Vagina (tissue), 2 donors: ENCODE results near the gene PPFIA1. TPM values are rescaled to one million over a fixed set of nuclear protein-coding genes. Genes with fewer than 3 reads are reported as not detected.

Experiments used
- DNase-seq, 2 donors: peaks; one replicate each; pipeline ENCODE4 v3.0.0-alpha.2; 2017; ENCODE audit errors: extremely low spot score in 2 of 2
- H3K27ac ChIP-seq: fragments of 200-600 bp; sonication (generic); one replicate; pipeline ENCODE4 v1.5.1; 2019
- H3K27me3 ChIP-seq: fragments of 200-600 bp; sonication (generic); one replicate; pipeline ENCODE4 v1.5.1; 2019
- H3K36me3 ChIP-seq, 2 donors: fragments of 200-600 bp; sonication (generic); one replicate each; pipeline ENCODE4 v1.5.1; 2017 to 2019
- H3K4me1 ChIP-seq: fragments of 200-600 bp; sonication (generic); one replicate; pipeline ENCODE4 v1.5.1; 2019
- H3K4me3 ChIP-seq, 2 donors: fragments of 200-600 bp; sonication (generic); 1 replicate in 1 of 2; 2 replicates in 1 of 2; pipeline ENCODE4 v1.5.1; 2016 to 2019
- H3K9me3 ChIP-seq: fragments of 200-600 bp; sonication (generic); one replicate; pipeline ENCODE4 v1.5.1; 2019
- POLR2A ChIP-seq, 2 donors: fragments of 450-650 bp; IDR thresholded peaks; one replicate each; pipeline ENCODE4 v1.6.1; 2017; ENCODE audit warnings: antibody characterized with exemption in 2 of 2, mild to moderate bottlenecking in 2 of 2, moderate library complexity in 2 of 2
- POLR2AphosphoS5 ChIP-seq, 2 donors: sonication (generic); formaldehyde crosslinking; IDR thresholded peaks; one replicate each; pipeline ENCODE4 v1.9.0; 2017; ENCODE audit warnings: antibody characterized with exemption in 2 of 2, mild to moderate bottlenecking in 2 of 2, low read depth in 1 of 2; ENCODE audit not compliant: insufficient read depth in 1 of 2
- intact Hi-C: fragments of 100-400 bp; cut with DNase I; formaldehyde crosslinking; loops from one replicate; pipeline ENCODE4 v1.15.1; 2023
- total RNA-seq: library from RNA; depleted of rRNA; stranded (reverse); fragments of >200 nt; gene quantifications from one replicate; pipeline ENCODE4 v1.2.3, GENCODE V29; 2016
- TF ChIP-seq, protein P1 (sequence below), 3 experiments: fragments of 450-650 bp in 2 of 3; fragments of 200-600 bp in 1 of 3; sonication (generic) in 1 of 3; IDR thresholded peaks; one replicate each; pipeline ENCODE4 v1.5.1; 2017 to 2019; ENCODE audit warnings: antibody characterized with exemption in 3 of 3, mild to moderate bottlenecking in 2 of 3, moderate library complexity in 2 of 3

Gene PPFIA1
- total RNA-seq: 54.3 TPM

DNA sequence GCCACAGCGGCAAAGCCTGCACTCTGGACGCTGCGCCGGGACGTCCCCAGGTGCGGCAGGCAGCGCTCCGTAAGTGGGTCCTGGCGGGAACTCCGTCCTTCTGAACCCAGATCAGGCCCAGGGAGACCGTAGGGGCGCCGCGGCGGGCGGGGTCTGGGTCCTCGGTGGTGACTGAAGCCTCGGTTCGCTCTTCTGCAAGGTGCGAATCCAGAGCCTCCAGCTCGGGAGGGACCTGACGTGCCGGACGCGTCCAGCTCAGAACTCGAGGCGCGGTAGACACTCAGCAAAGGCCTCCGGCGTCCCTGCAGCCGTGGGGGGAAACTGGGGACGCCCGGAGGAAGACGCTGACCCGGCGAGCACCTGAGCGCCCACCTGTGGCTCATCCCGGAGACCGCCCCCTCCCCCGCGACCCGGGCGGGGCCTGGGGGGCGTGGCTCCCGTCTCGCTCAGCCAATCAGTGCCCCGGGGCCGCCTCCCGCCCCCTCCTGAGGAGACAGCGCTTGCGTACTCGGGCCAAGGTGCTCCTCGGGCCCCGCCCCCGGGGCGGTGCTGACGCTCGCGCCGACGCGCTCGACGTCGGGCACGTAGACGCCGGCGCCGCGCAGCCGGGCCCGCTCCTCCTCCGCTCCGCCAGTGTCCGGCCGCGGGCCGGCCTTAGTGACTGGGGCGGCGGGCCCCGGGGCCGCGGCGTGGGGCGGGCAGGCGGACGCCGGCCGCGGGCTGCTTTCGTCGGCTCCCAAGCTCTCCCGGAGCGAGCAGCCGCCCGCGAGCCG lies at the start of gene PPFIA1:
TSS of gene PPFIA1 (plus strand) at position 587 of the 773 bp plus-strand sequence. CDS start 1,483 bp downstream, outside the sequence.
- Histone ChIP-seq H3K4me1 (peaks cover 33% of the 10 kb centered on the region), H3K9me3 (no peaks in the 10 kb centered on the region), H3K27ac (peak within 1 kb of the TSS; percentile 72), H3K4me3 (peak within 1 kb of the TSS; percentile 77 to 97), H3K36me3 (peaks cover 0 to 6% of the 10 kb centered on the region in 2 donors), H3K27me3 (no peaks in the 10 kb centered on the region)
- TF ChIP-seq, protein P1, sequence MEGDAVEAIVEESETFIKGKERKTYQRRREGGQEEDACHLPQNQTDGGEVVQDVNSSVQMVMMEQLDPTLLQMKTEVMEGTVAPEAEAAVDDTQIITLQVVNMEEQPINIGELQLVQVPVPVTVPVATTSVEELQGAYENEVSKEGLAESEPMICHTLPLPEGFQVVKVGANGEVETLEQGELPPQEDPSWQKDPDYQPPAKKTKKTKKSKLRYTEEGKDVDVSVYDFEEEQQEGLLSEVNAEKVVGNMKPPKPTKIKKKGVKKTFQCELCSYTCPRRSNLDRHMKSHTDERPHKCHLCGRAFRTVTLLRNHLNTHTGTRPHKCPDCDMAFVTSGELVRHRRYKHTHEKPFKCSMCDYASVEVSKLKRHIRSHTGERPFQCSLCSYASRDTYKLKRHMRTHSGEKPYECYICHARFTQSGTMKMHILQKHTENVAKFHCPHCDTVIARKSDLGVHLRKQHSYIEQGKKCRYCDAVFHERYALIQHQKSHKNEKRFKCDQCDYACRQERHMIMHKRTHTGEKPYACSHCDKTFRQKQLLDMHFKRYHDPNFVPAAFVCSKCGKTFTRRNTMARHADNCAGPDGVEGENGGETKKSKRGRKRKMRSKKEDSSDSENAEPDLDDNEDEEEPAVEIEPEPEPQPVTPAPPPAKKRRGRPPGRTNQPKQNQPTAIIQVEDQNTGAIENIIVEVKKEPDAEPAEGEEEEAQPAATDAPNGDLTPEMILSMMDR (IDR thresholded peaks at IDR 0.05): no peak
- TF ChIP-seq POLR2A (IDR thresholded peaks at IDR 0.05): peak in 1 of 2 donors; percentile 90
- peak; percentile 48 to 61 for TF ChIP-seq POLR2AphosphoS5 (IDR thresholded peaks at IDR 0.05; ENCODE audit: insufficient read depth in 1 of 2, low read depth in 1 of 2)
- DNase-seq: peak in 1 of 2 donors; percentile 94
- intact Hi-C loops: loop anchor here (10.0 kb wide), 1 partner anchor 145 kb away; no protein-coding TSS in a partner anchor

DNA sequence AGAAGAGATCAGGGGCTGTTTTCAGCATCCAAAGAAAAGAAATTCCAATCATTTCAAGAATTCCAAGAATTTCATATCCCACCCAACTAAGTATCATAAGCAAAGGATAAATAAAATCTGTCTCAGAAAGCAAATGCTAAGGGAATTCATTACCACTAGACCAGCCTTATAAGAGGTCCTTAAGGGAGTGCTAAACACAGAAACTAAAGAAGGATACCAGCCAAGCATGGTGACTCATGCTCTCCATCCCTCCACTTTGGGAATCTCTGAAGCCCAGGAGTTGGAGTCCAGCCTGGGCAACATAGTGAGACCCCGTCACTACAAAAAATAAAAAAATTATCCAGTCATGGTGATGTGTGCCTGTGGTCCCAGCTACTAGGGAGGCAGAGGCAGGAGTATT lies 49.6 kb upstream of the PPFIA1 start:
- TF ChIP-seq POLR2A (IDR thresholded peaks at IDR 0.05) (no peak), POLR2AphosphoS5 (IDR thresholded peaks at IDR 0.05; ENCODE audit: insufficient read depth in 1 of 2, low read depth in 1 of 2) (no peak)
- no peak overlapping the region for H3K4me3 ChIP-seq
- no peak overlapping the region for H3K27ac ChIP-seq
- no peak for DNase-seq
- H3K27me3 ChIP-seq: no peaks in the 10 kb centered on the region
- no peaks in the 10 kb centered on the region for H3K9me3 ChIP-seq
- H3K36me3 ChIP-seq: no peaks in the 10 kb centered on the region
- no peaks in the 10 kb centered on the region for H3K4me1 ChIP-seq
- intact Hi-C loops: no loop called here

DNA sequence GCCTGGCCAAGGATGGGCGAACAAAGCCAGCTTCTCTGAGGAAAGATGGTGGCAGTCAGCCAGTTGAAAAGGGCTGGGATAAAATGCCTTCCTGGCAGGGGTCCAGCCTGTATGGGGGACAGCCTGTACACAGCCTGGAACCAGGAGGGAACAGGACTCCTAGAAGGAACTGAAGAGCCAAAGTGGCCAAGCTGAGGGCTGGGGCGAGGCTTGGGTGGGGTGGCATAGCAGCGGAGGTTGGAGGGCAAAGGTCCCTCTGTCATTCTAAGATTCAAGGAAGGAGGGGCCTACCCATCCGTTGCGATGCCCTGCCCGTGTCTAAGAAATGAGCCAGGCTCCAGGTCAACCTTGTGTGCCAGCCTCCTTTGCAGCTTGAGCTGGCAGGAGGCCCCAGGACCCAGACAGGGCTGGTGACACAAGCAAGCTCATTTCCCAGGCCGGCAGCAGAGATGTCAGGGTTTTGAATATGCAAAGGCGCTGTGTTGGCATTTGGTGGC lies 44.8 kb upstream of the PPFIA1 start:
- no peak for DNase-seq
- TF ChIP-seq POLR2AphosphoS5 (IDR thresholded peaks at IDR 0.05; ENCODE audit: insufficient read depth in 1 of 2, low read depth in 1 of 2) (no peak), POLR2A (IDR thresholded peaks at IDR 0.05) (no peak)
- TF ChIP-seq, protein P1 (IDR thresholded peaks at IDR 0.05): no peak
- intact Hi-C loops: no loop called here

DNA sequence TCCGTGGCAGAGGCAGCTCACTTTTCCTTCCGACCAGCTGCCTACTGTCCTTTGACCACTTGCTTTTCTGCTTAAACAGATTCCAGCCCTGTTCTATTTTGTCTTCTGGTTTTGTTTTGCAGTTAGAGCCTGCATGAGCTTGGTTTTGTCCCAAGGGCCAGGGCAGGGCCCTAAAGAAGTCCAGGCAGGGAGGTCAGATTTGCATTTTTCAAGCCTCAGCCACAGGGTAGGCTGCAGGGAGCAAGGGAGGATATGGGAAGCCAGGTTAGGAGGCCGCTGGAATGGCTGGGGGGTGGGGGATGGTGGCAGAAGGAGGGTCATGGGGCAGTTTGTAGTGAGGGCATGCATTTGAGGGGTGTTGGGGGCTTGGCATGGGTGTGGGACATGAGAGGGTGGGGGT lies 44.3 kb upstream of the PPFIA1 start:
- Histone ChIP-seq H3K4me1 (no peaks in the 10 kb centered on the region), H3K9me3 (no peaks in the 10 kb centered on the region), H3K4me3 (no peak overlapping the region), H3K27me3 (no peaks in the 10 kb centered on the region), H3K36me3 (no peaks in the 10 kb centered on the region), H3K27ac (no peak overlapping the region)
- TF ChIP-seq, protein P1 (IDR thresholded peaks at IDR 0.05): no peak
- no peak for TF ChIP-seq POLR2AphosphoS5 (IDR thresholded peaks at IDR 0.05; ENCODE audit: insufficient read depth in 1 of 2, low read depth in 1 of 2)
- no peak for TF ChIP-seq POLR2A (IDR thresholded peaks at IDR 0.05)
- intact Hi-C loops: no loop called here
- DNase-seq: no peak

More for the DNA sequence above, 44.8 kb upstream of the PPFIA1 start:
- no peaks in the 10 kb centered on the region for H3K4me1 ChIP-seq
- no peaks in the 10 kb centered on the region for H3K27me3 ChIP-seq
- H3K9me3 ChIP-seq: no peaks in the 10 kb centered on the region
- H3K36me3 ChIP-seq: no peaks in the 10 kb centered on the region
- no peak overlapping the region for H3K4me3 ChIP-seq
- no peak overlapping the region for H3K27ac ChIP-seq

DNA sequence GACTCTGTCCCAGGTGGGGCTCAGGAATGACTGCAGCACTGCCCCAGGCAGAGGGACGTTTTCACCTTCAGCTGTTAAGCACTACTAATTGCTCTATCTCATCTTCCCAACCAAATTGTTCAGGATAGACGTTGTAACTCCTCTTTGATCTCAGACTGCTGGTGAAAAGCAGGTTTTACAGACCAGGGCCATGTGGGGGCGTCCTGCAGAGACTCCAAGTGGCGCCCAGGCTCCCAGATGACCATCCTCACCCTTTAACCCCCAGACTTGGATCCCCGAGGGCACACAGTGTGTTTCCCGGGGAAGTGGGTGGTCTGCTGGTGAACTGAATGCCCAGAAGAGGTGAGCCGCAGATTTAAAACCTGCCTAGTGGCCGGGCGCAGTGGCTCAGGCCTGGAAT lies 43.5 kb upstream of the PPFIA1 start:
- H3K36me3 ChIP-seq: no peaks in the 10 kb centered on the region
- H3K9me3 ChIP-seq: no peaks in the 10 kb centered on the region
- H3K27me3 ChIP-seq: no peaks in the 10 kb centered on the region
- no peak for TF ChIP-seq POLR2AphosphoS5 (IDR thresholded peaks at IDR 0.05; ENCODE audit: insufficient read depth in 1 of 2, low read depth in 1 of 2)
- TF ChIP-seq, protein P1 (IDR thresholded peaks at IDR 0.05): no peak
- no peak overlapping the region for H3K4me3 ChIP-seq
- intact Hi-C loops: no loop called here
- DNase-seq: no peak
- H3K4me1 ChIP-seq: no peaks in the 10 kb centered on the region
- H3K27ac ChIP-seq: no peak overlapping the region
